Fibroblast of skin of right quadriceps (primary cell): Measurements from ENCODE around the gene ASPN.
A peak's percentile ranks its signal among the peaks of the same experiment; 100 is the strongest.

Experiments used
- DNase-seq: peaks from one replicate; pipeline ENCODE4 v3.0.0-alpha.2; 2013

The ASPN gene

DNA sequence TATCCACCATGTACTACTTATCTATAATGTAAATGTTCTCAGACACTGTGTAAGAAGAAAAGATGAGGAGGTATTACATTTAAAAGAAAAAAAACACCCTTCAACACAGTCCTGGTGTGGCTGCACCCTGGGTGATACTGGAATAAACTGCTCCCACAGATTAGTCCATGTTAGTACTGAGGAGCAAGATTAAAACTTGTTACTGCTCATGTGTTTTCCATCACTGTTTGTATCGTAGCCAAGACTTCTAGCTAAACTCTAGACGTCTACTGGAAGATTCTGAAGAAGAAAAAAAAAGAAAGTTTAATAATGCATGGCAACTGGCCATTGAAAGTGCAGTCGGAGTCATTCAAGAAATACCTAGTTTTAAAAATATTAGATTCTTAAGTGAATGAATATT is at the start of gene ASPN:
TSS of gene ASPN (minus strand) at position 178 of the 400 bp plus-strand sequence.
- peak; percentile 79 for DNase-seq

DNA sequence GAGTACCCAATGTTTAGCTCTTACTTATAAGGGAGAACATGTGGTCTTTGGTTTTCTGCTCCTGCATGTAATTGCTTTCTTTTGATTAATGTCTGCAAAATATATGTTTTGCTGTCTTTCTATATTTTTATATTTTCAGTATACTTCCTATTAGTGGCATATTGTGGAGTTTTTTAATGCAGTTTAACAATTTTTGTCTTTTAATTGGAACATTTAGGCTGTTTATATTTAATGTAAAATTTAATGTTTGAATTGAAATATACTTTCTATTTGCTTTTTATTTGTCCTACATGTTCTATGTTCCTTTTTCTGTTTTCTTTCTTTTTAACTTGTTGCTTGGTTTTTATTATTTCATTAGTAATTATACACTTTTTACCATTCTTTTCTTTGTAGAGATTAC is 48.6 kb upstream of the ASPN start:
- no peak for DNase-seq

DNA sequence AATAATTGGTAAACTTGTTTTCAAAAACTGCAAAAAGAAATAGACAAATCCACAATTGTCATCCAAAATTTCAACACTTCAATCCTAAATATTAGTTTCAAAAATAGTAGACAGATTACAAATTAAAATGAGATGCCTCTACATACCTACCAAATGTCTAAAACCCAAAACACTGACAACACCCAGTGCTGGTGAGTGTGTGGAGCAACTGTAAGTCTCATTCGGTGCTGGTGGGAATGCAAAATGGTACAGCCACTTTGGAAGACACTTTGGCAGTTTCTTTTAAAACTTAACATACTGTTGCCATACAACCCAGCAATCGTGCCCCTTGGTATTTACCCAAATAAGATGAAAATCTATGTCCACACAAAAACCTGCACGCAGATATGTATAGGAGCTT is 46.8 kb upstream of the ASPN start:
- DNase-seq: no peak

- no peak for DNase-seq
Measured at GRCh38 chr9:92528522-92528849, 46.2 kb upstream of the ASPN start.

GRCh38 chr9:92527832-92528521 is 45.7 kb upstream of the ASPN start:
- DNase-seq: no peak

DNA sequence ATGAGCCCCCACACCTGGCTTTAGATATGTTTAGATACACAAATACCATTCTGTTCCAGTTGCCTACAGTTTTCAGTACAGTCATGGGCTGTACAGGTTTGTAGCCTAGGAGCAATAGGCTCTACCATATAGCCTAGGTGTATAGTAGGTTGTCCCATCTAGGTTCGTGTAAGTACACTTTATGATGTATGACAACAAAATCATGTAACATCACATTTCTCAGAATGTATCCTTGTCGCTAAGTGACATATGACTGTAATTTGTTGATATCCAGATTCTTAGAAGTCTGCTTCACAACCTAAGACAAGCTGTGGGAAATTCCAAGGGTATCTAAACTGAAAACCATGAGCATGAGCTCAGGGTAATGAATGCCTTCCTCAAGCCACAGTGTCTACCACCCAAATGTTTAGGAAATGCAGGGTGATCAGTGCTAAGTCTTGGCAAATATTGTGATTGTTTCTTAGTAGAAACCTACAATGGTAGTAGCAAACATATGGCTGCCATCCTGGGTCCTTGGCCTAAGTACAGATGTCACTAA is 45.1 kb upstream of the ASPN start:
- DNase-seq: no peak

GRCh38 chr9:92525306-92525705 is 43.0 kb upstream of the ASPN start:
- peak; percentile 49 for DNase-seq

- no peak for DNase-seq
Measured at GRCh38 chr9:92524881-92525280, 42.6 kb upstream of the ASPN start.

GRCh38 chr9:92522983-92523970 is 41.0 kb upstream of the ASPN start:
- DNase-seq: no peak

DNA sequence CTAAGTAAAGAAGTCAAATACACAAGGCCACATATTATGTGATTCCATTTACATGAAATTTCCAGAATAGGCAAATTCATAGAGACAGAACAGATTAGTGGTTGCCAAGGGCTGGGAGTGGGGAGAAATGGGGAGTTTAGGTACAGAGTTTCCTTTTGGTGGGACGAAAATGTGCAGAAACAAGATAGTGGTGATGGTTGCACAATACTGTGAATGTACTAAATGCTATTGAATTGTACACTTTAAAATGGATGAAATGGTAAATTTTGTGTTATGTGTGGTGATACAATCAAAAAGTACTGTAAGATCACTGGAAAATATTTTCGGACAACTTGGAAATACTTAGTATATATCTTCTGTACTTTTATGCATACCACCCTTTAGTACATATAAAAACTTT is 38.5 kb upstream of the ASPN start:
- DNase-seq: no peak

DNA sequence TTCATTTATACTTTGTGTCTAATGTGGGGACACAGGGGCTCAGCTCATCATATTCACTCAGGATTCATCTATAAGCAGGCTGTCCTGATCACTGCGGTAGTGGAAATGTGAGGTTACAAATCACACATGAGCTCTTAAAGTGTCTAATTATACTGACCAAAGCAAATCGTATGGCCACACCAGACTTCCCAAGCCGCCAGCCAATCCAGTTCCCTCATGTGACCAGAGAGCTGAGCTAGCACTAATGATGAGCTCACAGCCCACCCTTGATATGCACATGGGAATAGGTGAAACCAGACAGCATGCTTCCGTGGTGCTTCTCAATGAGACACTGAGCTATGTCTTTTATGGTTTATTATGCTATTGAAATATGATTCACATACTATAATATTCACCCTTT is 35.9 kb upstream of the ASPN start:
- no peak for DNase-seq

DNA sequence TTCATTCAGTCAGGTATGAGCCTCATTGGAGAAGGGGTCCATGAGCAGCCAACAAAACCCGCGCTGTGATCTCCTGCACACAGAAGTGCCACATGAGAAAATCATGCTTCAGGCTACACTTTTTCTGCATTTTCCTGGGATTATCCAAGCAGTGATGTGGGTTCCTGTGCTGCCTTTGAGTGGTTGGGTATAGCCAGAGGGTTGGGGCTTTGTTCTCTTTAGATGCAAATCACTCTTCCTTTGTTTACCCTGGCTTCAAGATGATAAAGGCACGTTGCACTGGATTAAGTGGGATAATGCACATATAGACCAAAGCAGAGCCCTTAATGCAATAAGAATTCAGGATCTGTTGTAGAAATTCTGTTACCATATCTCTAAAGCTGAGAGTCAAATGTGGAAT is 34.7 kb upstream of the ASPN start:
- DNase-seq: no peak

- DNase-seq: no peak
Measured at GRCh38 chr9:92516521-92516920, 34.2 kb upstream of the ASPN start.

DNA sequence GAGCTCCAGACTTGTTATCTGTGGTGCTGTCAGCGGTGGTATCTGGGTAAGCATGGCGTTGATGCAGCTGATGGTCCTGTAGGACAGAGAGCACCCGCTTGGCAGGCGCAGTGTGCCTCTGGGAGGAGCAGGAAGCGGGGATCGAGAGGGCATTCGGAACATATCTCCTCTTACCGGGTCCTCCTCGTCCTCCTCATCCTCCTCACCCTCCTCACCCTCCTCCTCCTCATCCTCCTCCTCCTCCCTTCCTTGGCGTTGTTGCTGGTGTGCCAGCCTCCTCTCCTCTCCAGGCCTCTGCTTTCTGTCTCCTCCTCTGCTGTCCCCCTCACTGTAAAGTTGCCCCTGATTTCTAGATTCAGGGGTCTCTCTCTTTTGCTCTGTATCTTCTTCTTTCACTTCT is 32.3 kb upstream of the ASPN start:
- no peak for DNase-seq

- no peak for DNase-seq
Measured at GRCh38 chr9:92513349-92513748, 31.0 kb upstream of the ASPN start.

DNA sequence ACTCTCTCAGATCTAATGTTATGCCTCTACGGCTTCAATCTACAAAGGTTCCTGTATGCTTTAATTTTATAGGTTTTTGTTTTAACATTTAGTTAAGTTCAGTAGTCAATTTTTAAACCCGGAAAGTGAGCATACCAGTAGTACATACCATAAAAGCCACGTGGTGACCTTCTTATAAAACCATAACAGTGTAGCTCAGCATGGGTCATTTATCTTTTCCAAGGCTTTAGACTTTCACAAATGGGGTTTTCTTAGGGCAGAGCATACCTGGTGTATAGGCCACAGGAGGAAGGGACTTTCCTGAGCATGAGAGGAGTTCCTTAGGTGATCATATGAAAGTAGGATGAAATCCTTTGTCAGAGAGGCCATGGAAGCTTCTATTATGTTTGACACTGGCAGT is 30.3 kb upstream of the ASPN start:
- DNase-seq: no peak

- no peak for DNase-seq
Measured at GRCh38 chr9:92510747-92511146, 28.4 kb upstream of the ASPN start.

- DNase-seq: no peak
Measured at GRCh38 chr9:92509050-92509449, 26.7 kb upstream of the ASPN start.

DNA sequence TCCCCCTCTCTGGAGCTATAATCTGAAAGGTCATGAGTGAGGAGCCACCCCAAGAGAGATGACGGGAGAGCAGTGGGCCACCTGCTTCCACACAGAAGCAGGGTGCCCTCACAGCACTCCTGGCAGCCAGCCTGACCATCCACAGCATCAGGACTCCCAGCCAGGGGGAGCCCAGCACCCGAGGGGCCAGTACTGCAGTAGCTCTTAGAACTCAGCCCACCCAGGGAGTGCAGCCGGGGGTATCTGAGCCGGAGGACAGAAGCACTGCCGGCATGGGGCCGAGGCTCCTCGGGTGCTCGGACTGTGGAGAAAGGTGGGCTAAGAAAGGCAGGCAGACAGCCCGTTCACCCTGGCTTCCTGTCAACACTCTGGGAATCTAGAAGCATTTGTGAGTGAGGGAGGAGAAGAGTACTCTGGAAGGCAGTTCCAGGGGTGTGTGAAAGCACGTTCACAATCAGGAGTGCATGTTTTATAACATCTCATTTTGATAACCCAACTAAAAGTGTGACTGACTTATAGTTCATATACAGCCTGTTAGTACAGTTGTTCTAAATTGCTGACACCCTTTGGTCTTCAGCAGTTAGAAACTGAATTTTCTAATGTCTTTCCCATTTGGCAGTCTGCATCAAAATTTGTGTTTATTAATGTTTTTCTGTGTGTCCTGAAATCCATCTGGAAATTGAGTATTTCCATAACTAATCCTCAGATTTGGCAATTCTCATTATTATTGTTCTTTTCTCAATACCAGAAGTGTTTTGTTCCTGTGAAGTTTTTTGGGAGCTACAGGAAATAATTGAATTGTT is 25.9 kb upstream of the ASPN start:
- no peak for DNase-seq

DNA sequence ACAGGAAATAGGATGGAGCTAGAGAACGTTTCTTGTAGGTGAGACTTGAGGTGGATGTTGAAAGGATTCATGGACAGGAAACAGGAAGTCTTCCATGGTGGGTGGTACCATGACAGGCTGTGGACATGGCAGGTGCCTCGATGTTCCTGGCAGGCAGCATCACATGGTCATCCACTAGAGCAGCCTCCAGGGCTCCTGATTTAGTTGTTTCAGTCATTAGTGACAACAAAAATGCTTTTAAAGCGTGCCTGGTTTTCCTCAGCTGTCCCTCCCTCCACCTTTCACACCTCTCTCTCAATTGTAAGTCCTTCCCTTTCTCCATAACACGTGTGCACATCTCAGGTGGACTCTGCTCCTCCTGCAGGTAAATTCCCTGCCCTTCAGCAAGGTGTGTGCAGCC is 25.2 kb upstream of the ASPN start:
- no peak for DNase-seq

DNA sequence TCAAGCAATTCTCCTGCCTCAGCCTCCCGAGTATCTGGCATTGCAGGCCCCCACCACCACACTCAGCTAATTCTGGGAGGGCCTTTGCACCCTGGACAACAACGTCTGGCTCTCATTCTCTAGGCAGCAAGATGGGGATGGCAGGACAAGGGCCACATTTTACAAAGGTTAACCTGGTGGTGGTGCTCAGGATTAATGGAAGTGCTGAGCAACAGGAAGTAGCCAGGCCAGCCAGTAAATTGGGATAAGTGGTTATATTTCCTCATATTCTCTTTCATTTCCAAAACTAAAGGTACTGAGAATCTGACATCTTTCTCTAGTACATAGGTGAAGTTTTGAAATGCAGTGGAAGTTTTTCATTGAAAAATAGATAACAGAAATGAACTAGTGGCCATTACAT is 24.7 kb upstream of the ASPN start:
- no peak for DNase-seq

DNA sequence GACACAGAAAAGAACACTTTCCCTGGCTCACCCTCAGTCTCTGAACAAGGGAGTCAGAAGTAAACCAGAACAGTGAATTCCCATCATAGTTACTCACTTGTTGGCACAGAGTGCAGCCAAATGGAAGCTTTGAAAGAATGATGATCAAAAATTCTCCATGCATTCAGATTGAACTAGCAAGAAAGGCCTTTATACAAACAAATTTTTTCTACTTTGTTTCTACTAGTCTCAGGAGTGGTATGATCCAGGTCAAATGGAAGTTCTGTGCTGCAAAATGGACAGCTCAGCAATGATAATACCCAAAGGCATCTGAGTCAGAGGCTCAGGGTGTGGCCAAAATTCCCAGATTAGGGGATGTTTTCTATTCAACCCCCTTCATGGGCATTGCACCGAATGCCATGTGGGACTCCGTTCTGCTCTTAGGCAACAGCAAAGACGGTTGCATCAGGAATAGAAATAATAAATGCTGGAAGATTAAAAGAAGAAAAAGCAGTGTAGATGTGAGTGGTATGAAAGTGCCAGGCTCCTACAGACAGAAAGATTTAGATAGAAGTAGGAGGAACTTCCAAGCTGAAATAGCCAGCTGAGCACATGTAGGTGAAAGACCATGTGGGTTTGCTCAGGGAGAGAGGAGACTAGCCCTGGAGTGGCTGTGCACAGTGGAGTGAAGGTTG is 24.0 kb upstream of the ASPN start:
- DNase-seq: peak; percentile 96

DNA sequence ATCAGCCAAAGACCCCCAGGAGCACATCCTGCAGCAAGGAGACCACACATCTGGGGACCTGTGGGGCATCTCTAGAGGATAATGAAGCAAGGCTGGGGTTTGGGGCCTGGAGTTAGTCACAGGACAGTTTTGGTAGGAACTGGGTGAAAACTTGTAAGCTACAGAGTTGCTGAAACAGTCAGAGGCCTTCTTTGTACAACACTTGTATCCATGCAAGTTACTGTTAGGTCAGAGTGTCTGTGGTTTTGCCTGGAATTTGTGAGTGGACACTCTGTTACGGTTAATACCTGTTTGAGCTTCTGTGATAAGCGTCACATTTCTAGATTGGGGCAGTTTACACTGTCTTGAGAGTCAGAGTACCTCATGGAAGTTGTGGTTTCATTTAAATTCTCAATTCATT is 22.6 kb upstream of the ASPN start:
- DNase-seq: no peak
